Erythroblast (primary cell): Measurements from ENCODE around the gene RTN4RL1.

Experiments used
- DNase-seq, 2 experiments: peaks; one replicate each; lab custom pipeline; 2025; lab: John Stamatoyannopoulos, UW
- GATA1 ChIP-seq: IDR thresholded peaks from 2 replicates; pipeline ENCODE4 v1.6.1; 2011; ENCODE audit warnings: low read depth, mild to moderate bottlenecking, control low read depth, low read length, moderate library complexity
- POLR2A ChIP-seq: IDR thresholded peaks from 2 replicates; pipeline ENCODE4 v1.6.1; 2011; ENCODE audit warnings: mild to moderate bottlenecking, low read length

Gene RTN4RL1

GRCh38 chr17:2055292-2056205, 30.4 kb upstream of the RTN4RL1 start:
- TF ChIP-seq POLR2A, result no peak
- no peak for TF ChIP-seq GATA1
- DNase-seq, result no peak

- DNase-seq, result peak; percentile 78 to 86
Measured at GRCh38 chr17:2054512-2055291, 29.6 kb upstream of the RTN4RL1 start, which contains the start of gene HIC1. TSS of gene HIC1 (plus strand) at chr17:2055103. CDS start at chr17:2056691, 1,588 bp downstream.

GRCh38 chr17:2054262-2054511, 29.1 kb upstream of the RTN4RL1 start:
- no peak for DNase-seq
- TF ChIP-seq POLR2A (no peak), GATA1 (no peak)

More at GRCh38 chr17:2054512-2055291, 29.6 kb upstream of the RTN4RL1 start, which contains the start of gene HIC1:
- TF ChIP-seq GATA1, result no peak
- no peak for TF ChIP-seq POLR2A

- TF ChIP-seq GATA1, result no peak
- no peak for TF ChIP-seq POLR2A
- peak; percentile 71 to 77 for DNase-seq
Measured at GRCh38 chr17:2053380-2054261, 28.5 kb upstream of the RTN4RL1 start.

GRCh38 chr17:2051933-2052559, 26.9 kb upstream of the RTN4RL1 start:
- TF ChIP-seq GATA1 (no peak), POLR2A (no peak)
- no peak for DNase-seq

- no peak for TF ChIP-seq POLR2A
- TF ChIP-seq GATA1, result no peak
- peak; percentile 31 to 39 for DNase-seq
Measured at GRCh38 chr17:2051061-2051932, 26.2 kb upstream of the RTN4RL1 start.

GRCh38 chr17:2050300-2051060, 25.3 kb upstream of the RTN4RL1 start:
- no peak for TF ChIP-seq GATA1
- TF ChIP-seq POLR2A, result no peak
- DNase-seq, result peak; percentile 82 to 88

GRCh38 chr17:2049333-2050299, 24.5 kb upstream of the RTN4RL1 start:
- peak; percentile 87 to 94 for DNase-seq
- TF ChIP-seq POLR2A (peak; percentile 41), GATA1 (no peak)

GRCh38 chr17:2048805-2049204, 23.7 kb upstream of the RTN4RL1 start:
- DNase-seq, result peak in 1 of 2 experiments; percentile 33
- TF ChIP-seq POLR2A (no peak), GATA1 (no peak)

- no peak for DNase-seq
- TF ChIP-seq GATA1 (no peak), POLR2A (no peak)
Measured at GRCh38 chr17:2047590-2047989, 22.5 kb upstream of the RTN4RL1 start.
